GM12878 (cell line): Measurements from ENCODE around the gene LRRN1. TPM values are rescaled to one million over a fixed set of nuclear protein-coding genes. Genes with fewer than 3 reads are reported as not detected.

ENCODE experiments used
- ATAC-seq: fragments of 200-7000 bp; cut with Tn5 transposase; 3 replicates; pipeline ENCODE4 v1.9.1; 2020; ENCODE audit warnings: mild to moderate bottlenecking, moderate library complexity
- BruUV-seq: library from RNA; stranded (reverse); fragments of 400-500 nt; replicated peaks from 2 replicates; lab custom pipeline; 2021; lab: Mats Ljungman, UMichigan
- CTCF ChIA-PET: fragments of 300-600 bp; sonication (Branson Sonifier 250); formaldehyde crosslinking; extraction: SDS; loops from one replicate; lab custom pipeline; 2021; ENCODE audit warnings: inconsistent platforms; lab: Yijun Ruan, JAX
- POLR2A ChIA-PET: fragments of 350-600 bp; formaldehyde crosslinking; extraction: SDS; loops from one replicate; lab custom pipeline; 2021; ENCODE audit warnings: inconsistent platforms; lab: Charles Lee
- RAD21 ChIA-PET: fragments of 300-600 bp; sonication (Branson Sonifier 250); formaldehyde crosslinking; loops from one replicate; lab custom pipeline; 2023; ENCODE audit warnings: antibody characterized with exemption; ENCODE audit not compliant: unreplicated experiment; lab: Charles Lee
- SMC1A ChIA-PET: fragments of 300-600 bp; sonication (Branson Sonifier 250); formaldehyde crosslinking; loops from one replicate; lab custom pipeline; 2023; ENCODE audit not compliant: unreplicated experiment, uncharacterized antibody; lab: Charles Lee
- DNase-seq: peaks from one replicate; pipeline ENCODE4 v3.0.0-alpha.2; 2011; ENCODE audit warnings: low read depth, low spot score
- FAIRE-seq: peaks from 3 replicates; lab custom pipeline; 2011; peaks lifted over from hg19 to GRCh38; lab: Jason Lieb, UNC
- H2AFZ ChIP-seq: 2 replicates; pipeline ENCODE4 v1.6.0; 2011; ENCODE audit warnings: low read depth, low read length, control low read depth; ENCODE audit not compliant: control insufficient read depth
- H3K27ac ChIP-seq: 2 replicates; pipeline ENCODE4 v1.5.1; 2011; ENCODE audit warnings: control low read depth; ENCODE audit not compliant: control insufficient read depth, insufficient read depth
- H3K27me3 ChIP-seq, 2 experiments: replicated peaks in 1 of 2; 2 replicates each; pipeline versions ENCODE4 v1.6.0 to v1.6.1; 2011; ENCODE audit warnings: low read length in 1 of 2; ENCODE audit not compliant: control insufficient read depth in 2 of 2, insufficient read depth in 2 of 2
- H3K36me3 ChIP-seq, 2 experiments: 2 replicates each; pipeline ENCODE4 v1.5.1; 2011; ENCODE audit warnings: low read length in 1 of 2; ENCODE audit not compliant: control insufficient read depth in 2 of 2, insufficient read depth in 2 of 2
- H3K4me1 ChIP-seq: 2 replicates; pipeline ENCODE4 v1.6.1; 2011; ENCODE audit warnings: mild to moderate bottlenecking, low read length, moderate library complexity, mixed read lengths; ENCODE audit not compliant: control insufficient read depth, insufficient read depth
- H3K4me2 ChIP-seq: 2 replicates; pipeline ENCODE4 v1.6.0; 2011; ENCODE audit warnings: control low read depth; ENCODE audit not compliant: control insufficient read depth, insufficient read depth
- H3K4me3 ChIP-seq: fragments of 200-600 bp; sonication (generic); 2 replicates; pipeline ENCODE4 v1.5.1; 2016
- H3K79me2 ChIP-seq: 2 replicates; pipeline ENCODE4 v1.6.0; 2011; ENCODE audit warnings: low read length; ENCODE audit not compliant: control insufficient read depth, insufficient read depth
- H3K9ac ChIP-seq: 2 replicates; pipeline ENCODE4 v1.8.0; 2011; ENCODE audit warnings: low read length, control low read depth, mixed read lengths; ENCODE audit not compliant: control insufficient read depth, insufficient read depth
- H3K9me3 ChIP-seq: replicated peaks from 3 replicates; pipeline ENCODE4 v1.5.1; 2011; ENCODE audit warnings: mild to moderate bottlenecking, low read length; ENCODE audit not compliant: control insufficient read depth, insufficient read depth
- H4K20me1 ChIP-seq: 2 replicates; pipeline ENCODE4 v1.6.0; 2011; ENCODE audit not compliant: control insufficient read depth, insufficient read depth
- CBFB ChIP-seq: IDR thresholded peaks from 2 replicates; pipeline ENCODE4 v1.6.1; 2016; ENCODE audit warnings: antibody characterized with exemption, low read depth
- FOS ChIP-seq: IDR thresholded peaks from 3 replicates; pipeline ENCODE4 v1.6.1; 2011; ENCODE audit warnings: borderline replicate concordance; ENCODE audit not compliant: insufficient read length; ENCODE audit errors: extremely low read depth
- GATAD2B ChIP-seq: fragments of 450-650 bp; conservative IDR thresholded peaks from 2 replicates; pipeline ENCODE4 v1.6.1; 2017; ENCODE audit warnings: low read depth, mild to moderate bottlenecking, moderate library complexity
- NFYB ChIP-seq: IDR thresholded peaks from 2 replicates; pipeline ENCODE4 v1.6.1; 2011; ENCODE audit warnings: low read depth, mild to moderate bottlenecking, low read length, improper control_type of control experiment, moderate library complexity; ENCODE audit not compliant: insufficient read depth
- NR2C1 ChIP-seq: fragments of 450-650 bp; IDR thresholded peaks from 2 replicates; pipeline ENCODE4 v1.6.1; 2017; ENCODE audit warnings: antibody characterized with exemption, mild to moderate bottlenecking, moderate library complexity
- RAD21 ChIP-seq: IDR thresholded peaks from 2 replicates; pipeline ENCODE4 v1.6.1; 2011; ENCODE audit warnings: mild to moderate bottlenecking, low read depth, low read length, moderate library complexity; ENCODE audit not compliant: insufficient read depth
- SMAD5 ChIP-seq: IDR thresholded peaks from 2 replicates; pipeline ENCODE4 v1.6.1; 2016; ENCODE audit warnings: antibody characterized with exemption, low read depth
- SP1 ChIP-seq: IDR thresholded peaks from one replicate; pipeline ENCODE4 v1.6.1; 2011; ENCODE audit warnings: low read depth, low read length
- ZNF622 ChIP-seq: fragments of 450-650 bp; IDR thresholded peaks from 2 replicates; pipeline ENCODE4 v1.6.1; 2017; ENCODE audit warnings: mild to moderate bottlenecking, inconsistent platforms
- WGBS: methylation state at CpG from one replicate; pipeline ENCODE4 v1.1.6; 2016; ENCODE audit warnings: low lambda C conversion rate; ENCODE audit not compliant: insufficient replicate concordance, insufficient coverage; ENCODE audit errors: missing lambda C conversion rate; 5-methylcytosine and 5-hydroxymethylcytosine counted together
- in situ Hi-C: fragments of 300-500 bp; cut with MboI; formaldehyde crosslinking; loops from 9 replicates; pipeline ENCODE4 v1.14.3; 2018; ENCODE audit warnings: mixed read lengths
- intact Hi-C: fragments of 100-400 bp; cut with micrococcal nuclease; formaldehyde crosslinking; loops from one replicate; pipeline ENCODE4 v1.14.2; 2022; ENCODE audit not compliant: unreplicated experiment
- polyA plus RNA-seq, 11 experiments: library from polyadenylated mRNA; depleted of rRNA in 4 of 11; unstranded in 6 of 11; stranded (reverse) in 5 of 11; fragments of >200 nt; fragmentation: Nextera tagmentation in 4 of 11; fragmentation: Illumina TruSeq in 1 of 11; extraction: Ambion mirVana in 4 of 11; extraction: Trizol in 1 of 11; gene quantifications; 1 replicate in 1 of 11; 2 replicates in 10 of 11; pipeline versions ENCODE4 v1.2.1 to v1.2.3, GENCODE V29; 2011 to 2016; ENCODE audit warnings: inconsistent platforms in 2 of 11, missing spikeins in 2 of 11, low read depth in 1 of 11
- total RNA-seq, 4 experiments: library from RNA; depleted of rRNA in 3 of 4; stranded (reverse); fragments of >200 nt in 3 of 4; fragmentation: Illumina TruSeq in 1 of 4; extraction: Trizol in 1 of 4; gene quantifications; 2 replicates each; pipeline versions ENCODE4 v1.2.1 to v1.2.3, GENCODE V29; 2013 to 2021
- TF ChIP-seq, protein P1 (sequence below): fragments of 450-650 bp; IDR thresholded peaks from 2 replicates; pipeline ENCODE4 v1.6.1; 2017; ENCODE audit warnings: antibody characterized with exemption, mild to moderate bottlenecking, moderate library complexity
- TF ChIP-seq, protein P2 (sequence below): IDR thresholded peaks from 2 replicates; pipeline ENCODE4 v1.6.1; 2012; ENCODE audit warnings: low read depth, low read length, improper control_type of control experiment
- TF ChIP-seq, protein P3 (sequence below): fragments of 450-650 bp; IDR thresholded peaks from 2 replicates; pipeline ENCODE4 v1.6.1; 2017; ENCODE audit warnings: low read depth, mild to moderate bottlenecking, moderate library complexity
- TF ChIP-seq, protein P4 (sequence below): fragments of 450-650 bp; IDR thresholded peaks from 2 replicates; pipeline ENCODE4 v1.6.1; 2017; ENCODE audit warnings: mild to moderate bottlenecking, moderate library complexity
- TF ChIP-seq, protein P5 (sequence below): fragments of 150-350 bp; IDR thresholded peaks from 2 replicates; pipeline ENCODE4 v1.6.1; 2014; ENCODE audit warnings: mild to moderate bottlenecking, low read depth, low read length

LRRN1 gene
- total and polyA plus RNA-seq, 10 of the 15 experiments (the other 5 are each of a cell fraction or from before 2014, with no cell fraction given) = 0.01 to 0.04 TPM; not detected in 8

DNA sequence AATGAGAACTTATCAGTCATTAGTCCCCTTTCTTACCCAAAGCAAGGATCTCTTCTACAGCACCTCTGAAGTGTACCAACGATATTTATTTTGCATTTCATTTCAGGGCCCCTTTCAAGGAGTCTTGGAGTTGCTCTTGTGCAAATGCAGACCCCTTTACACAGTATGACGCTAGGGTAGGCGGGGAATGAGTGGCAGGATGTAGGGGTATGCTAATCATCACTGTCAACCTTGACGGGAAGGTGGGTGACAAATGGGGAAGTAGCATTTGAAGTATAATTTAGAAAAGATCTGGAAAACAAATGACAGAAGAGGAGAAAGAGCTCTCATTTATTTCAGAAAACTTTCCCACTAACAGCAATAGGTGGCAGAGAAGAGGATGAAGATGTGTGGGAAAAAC, 94.4 kb downstream of the LRRN1 start:
- FAIRE-seq (no peak), DNase-seq (no peak), ATAC-seq (no peak)
- H4K20me1 ChIP-seq = no peaks in the 10 kb centered on the region
- H3K4me1 ChIP-seq = no peaks in the 10 kb centered on the region
- H3K4me3 ChIP-seq = no peak overlapping the region
- 0% methylated on average over 4 of the region's 4 CpGs for WGBS
- H3K36me3 ChIP-seq = no peaks in the 10 kb centered on the region
- no TSS peak for BruUV-seq
- H3K4me2 ChIP-seq = no peak overlapping the region
- H3K79me2 ChIP-seq = no peaks in the 10 kb centered on the region
- no peak overlapping the region for H2AFZ ChIP-seq
- ChIA-PET SMC1A (no interaction called here), RAD21 (no interaction called here), CTCF (no interaction called here), POLR2A (no interaction called here)
- no peak overlapping the region for H3K9ac ChIP-seq
- no peaks in the 10 kb centered on the region for H3K9me3 ChIP-seq
- in situ Hi-C loops = no loop called here
- H3K27me3 ChIP-seq = no peaks in the 10 kb centered on the region
- no peak overlapping the region for H3K27ac ChIP-seq
- intact Hi-C loops = no loop called here
- no peak for TF ChIP-seq NR2C1
- TF ChIP-seq CBFB = no peak
- TF ChIP-seq ZNF622 = no peak
- TF ChIP-seq, protein P1, sequence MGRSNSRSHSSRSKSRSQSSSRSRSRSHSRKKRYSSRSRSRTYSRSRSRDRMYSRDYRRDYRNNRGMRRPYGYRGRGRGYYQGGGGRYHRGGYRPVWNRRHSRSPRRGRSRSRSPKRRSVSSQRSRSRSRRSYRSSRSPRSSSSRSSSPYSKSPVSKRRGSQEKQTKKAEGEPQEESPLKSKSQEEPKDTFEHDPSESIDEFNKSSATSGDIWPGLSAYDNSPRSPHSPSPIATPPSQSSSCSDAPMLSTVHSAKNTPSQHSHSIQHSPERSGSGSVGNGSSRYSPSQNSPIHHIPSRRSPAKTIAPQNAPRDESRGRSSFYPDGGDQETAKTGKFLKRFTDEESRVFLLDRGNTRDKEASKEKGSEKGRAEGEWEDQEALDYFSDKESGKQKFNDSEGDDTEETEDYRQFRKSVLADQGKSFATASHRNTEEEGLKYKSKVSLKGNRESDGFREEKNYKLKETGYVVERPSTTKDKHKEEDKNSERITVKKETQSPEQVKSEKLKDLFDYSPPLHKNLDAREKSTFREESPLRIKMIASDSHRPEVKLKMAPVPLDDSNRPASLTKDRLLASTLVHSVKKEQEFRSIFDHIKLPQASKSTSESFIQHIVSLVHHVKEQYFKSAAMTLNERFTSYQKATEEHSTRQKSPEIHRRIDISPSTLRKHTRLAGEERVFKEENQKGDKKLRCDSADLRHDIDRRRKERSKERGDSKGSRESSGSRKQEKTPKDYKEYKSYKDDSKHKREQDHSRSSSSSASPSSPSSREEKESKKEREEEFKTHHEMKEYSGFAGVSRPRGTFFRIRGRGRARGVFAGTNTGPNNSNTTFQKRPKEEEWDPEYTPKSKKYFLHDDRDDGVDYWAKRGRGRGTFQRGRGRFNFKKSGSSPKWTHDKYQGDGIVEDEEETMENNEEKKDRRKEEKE = no peak
- TF ChIP-seq, protein P2, sequence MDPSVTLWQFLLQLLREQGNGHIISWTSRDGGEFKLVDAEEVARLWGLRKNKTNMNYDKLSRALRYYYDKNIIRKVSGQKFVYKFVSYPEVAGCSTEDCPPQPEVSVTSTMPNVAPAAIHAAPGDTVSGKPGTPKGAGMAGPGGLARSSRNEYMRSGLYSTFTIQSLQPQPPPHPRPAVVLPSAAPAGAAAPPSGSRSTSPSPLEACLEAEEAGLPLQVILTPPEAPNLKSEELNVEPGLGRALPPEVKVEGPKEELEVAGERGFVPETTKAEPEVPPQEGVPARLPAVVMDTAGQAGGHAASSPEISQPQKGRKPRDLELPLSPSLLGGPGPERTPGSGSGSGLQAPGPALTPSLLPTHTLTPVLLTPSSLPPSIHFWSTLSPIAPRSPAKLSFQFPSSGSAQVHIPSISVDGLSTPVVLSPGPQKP = no peak
- no peak for TF ChIP-seq SMAD5
- no peak for TF ChIP-seq GATAD2B
- TF ChIP-seq RAD21 = no peak
- no peak for TF ChIP-seq FOS
- TF ChIP-seq, protein P3, sequence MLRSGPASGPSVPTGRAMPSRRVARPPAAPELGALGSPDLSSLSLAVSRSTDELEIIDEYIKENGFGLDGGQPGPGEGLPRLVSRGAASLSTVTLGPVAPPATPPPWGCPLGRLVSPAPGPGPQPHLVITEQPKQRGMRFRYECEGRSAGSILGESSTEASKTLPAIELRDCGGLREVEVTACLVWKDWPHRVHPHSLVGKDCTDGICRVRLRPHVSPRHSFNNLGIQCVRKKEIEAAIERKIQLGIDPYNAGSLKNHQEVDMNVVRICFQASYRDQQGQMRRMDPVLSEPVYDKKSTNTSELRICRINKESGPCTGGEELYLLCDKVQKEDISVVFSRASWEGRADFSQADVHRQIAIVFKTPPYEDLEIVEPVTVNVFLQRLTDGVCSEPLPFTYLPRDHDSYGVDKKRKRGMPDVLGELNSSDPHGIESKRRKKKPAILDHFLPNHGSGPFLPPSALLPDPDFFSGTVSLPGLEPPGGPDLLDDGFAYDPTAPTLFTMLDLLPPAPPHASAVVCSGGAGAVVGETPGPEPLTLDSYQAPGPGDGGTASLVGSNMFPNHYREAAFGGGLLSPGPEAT = no peak
- TF ChIP-seq, protein P4, sequence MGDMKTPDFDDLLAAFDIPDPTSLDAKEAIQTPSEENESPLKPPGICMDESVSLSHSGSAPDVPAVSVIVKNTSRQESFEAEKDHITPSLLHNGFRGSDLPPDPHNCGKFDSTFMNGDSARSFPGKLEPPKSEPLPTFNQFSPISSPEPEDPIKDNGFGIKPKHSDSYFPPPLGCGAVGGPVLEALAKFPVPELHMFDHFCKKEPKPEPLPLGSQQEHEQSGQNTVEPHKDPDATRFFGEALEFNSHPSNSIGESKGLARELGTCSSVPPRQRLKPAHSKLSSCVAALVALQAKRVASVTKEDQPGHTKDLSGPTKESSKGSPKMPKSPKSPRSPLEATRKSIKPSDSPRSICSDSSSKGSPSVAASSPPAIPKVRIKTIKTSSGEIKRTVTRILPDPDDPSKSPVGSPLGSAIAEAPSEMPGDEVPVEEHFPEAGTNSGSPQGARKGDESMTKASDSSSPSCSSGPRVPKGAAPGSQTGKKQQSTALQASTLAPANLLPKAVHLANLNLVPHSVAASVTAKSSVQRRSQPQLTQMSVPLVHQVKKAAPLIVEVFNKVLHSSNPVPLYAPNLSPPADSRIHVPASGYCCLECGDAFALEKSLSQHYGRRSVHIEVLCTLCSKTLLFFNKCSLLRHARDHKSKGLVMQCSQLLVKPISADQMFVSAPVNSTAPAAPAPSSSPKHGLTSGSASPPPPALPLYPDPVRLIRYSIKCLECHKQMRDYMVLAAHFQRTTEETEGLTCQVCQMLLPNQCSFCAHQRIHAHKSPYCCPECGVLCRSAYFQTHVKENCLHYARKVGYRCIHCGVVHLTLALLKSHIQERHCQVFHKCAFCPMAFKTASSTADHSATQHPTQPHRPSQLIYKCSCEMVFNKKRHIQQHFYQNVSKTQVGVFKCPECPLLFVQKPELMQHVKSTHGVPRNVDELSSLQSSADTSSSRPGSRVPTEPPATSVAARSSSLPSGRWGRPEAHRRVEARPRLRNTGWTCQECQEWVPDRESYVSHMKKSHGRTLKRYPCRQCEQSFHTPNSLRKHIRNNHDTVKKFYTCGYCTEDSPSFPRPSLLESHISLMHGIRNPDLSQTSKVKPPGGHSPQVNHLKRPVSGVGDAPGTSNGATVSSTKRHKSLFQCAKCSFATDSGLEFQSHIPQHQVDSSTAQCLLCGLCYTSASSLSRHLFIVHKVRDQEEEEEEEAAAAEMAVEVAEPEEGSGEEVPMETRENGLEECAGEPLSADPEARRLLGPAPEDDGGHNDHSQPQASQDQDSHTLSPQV = no peak
- TF ChIP-seq, protein P5, sequence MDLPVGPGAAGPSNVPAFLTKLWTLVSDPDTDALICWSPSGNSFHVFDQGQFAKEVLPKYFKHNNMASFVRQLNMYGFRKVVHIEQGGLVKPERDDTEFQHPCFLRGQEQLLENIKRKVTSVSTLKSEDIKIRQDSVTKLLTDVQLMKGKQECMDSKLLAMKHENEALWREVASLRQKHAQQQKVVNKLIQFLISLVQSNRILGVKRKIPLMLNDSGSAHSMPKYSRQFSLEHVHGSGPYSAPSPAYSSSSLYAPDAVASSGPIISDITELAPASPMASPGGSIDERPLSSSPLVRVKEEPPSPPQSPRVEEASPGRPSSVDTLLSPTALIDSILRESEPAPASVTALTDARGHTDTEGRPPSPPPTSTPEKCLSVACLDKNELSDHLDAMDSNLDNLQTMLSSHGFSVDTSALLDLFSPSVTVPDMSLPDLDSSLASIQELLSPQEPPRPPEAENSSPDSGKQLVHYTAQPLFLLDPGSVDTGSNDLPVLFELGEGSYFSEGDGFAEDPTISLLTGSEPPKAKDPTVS = no peak
- no peak for TF ChIP-seq NFYB
- TF ChIP-seq SP1 = no peak
